ENCODE data around the gene PRKD3.
"Not testable (repeated sequence)": the region's sequence is repeated elsewhere in the genome, so short reads cannot be mapped to it uniquely, and the experiment has no call there.

The PRKD3 gene

GRCh38 chr2:37318401-37318800, 6.2 kb downstream of the PRKD3 start:
- intact Hi-C loops (cut with micrococcal nuclease): no loop called here
- H3K4me1 Mint-ChIP-seq (ENCODE audit: low read depth): peaks cover 67% of the 10 kb centered on the region

DNA sequence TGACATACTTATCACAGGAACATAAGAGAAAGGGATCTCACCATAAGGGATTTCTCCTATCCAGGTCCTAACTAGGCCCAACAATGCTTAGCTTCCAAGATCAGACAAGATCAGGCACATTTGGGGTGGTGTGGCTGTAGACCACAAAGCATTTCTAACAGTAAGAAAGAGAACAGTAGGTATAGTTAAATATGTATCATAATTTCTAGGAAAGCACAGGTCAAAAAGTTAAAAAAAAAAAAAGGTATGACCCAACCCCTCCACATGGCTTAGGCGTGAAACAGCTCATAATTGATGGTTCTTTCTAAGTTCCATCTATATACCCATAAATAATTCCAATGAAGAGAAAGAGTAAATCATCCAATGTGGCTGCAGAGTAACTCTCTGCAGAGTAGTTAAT, 6.9 kb downstream of the PRKD3 start:
- Mint-ChIP-seq H3K9me3 (no peaks in the 10 kb centered on the region), H3K36me3 (ENCODE audit: low read depth) (peaks cover 28% of the 10 kb centered on the region), H3K4me1 (ENCODE audit: low read depth) (peaks cover 69% of the 10 kb centered on the region), H3K4me3 (peak overlapping the region; percentile 59), H3K27ac (peak overlapping the region; percentile 79), H3K27me3 (no peaks in the 10 kb centered on the region)
- intact Hi-C loops (cut with micrococcal nuclease): no loop called here

More at GRCh38 chr2:37318401-37318800, 6.2 kb downstream of the PRKD3 start:
- H3K27ac Mint-ChIP-seq: peak overlapping the region; percentile 79
- H3K9me3 Mint-ChIP-seq: no peaks in the 10 kb centered on the region
- no peaks in the 10 kb centered on the region for H3K27me3 Mint-ChIP-seq
- H3K4me3 Mint-ChIP-seq: peak overlapping the region; percentile 59
- peaks cover 31% of the 10 kb centered on the region for H3K36me3 Mint-ChIP-seq (ENCODE audit: low read depth)

DNA sequence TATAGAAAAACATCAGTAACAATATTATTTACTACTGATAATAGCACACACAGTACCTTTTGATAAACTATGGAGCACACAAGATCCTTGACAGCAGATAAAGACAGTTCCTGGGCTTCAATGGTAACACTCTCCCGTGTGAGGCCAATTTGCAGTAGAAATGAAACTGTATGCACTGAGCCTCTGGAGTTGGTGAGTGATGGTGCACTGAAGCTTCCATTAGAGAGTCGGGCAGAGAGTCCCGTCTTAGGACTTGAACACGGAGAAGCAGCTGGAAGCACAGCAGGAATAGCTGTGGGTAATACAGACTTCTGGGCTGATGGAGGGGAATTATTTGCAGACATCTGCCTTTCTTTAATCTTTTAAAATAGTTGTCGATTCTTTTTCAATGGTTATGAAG, 8.5 kb downstream of the PRKD3 start:
- no peaks in the 10 kb centered on the region for H3K27me3 Mint-ChIP-seq
- no peaks in the 10 kb centered on the region for H3K9me3 Mint-ChIP-seq
- H3K4me1 Mint-ChIP-seq (ENCODE audit: low read depth): peaks cover 69% of the 10 kb centered on the region
- no peak overlapping the region for H3K27ac Mint-ChIP-seq
- intact Hi-C loops (cut with micrococcal nuclease): no loop called here
- no peak overlapping the region for H3K4me3 Mint-ChIP-seq
- peaks cover 29% of the 10 kb centered on the region for H3K36me3 Mint-ChIP-seq (ENCODE audit: low read depth)

- Mint-ChIP-seq H3K27ac (no peak overlapping the region), H3K4me1 (ENCODE audit: low read depth) (peaks cover 75% of the 10 kb centered on the region)
- intact Hi-C loops (cut with micrococcal nuclease): no loop called here
Measured at GRCh38 chr2:37315364-37315763, 9.3 kb downstream of the PRKD3 start.

DNA sequence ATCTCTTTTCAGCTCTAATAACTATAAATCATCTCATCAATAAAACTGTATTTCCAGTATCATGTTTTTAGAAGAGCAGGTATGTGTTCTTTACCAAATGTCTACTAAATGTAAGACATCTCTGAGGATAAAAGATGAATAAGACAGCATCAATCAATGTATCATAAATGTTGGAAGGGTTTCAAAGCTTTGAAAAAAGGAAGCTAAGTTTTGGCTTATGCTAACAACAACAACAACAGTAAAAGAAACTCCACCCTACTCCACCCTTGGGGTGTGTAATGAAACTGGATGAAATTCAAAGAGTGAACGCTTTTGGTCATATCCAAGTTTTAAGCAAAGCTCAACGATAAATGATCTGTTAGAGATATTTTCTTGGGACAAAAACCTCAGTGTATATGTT, 17.1 kb downstream of the PRKD3 start:
- no peaks in the 10 kb centered on the region for H3K27me3 Mint-ChIP-seq
- peak overlapping the region; percentile 30 for H3K27ac Mint-ChIP-seq
- H3K4me1 Mint-ChIP-seq (ENCODE audit: low read depth): peaks cover 42% of the 10 kb centered on the region
- intact Hi-C loops (cut with micrococcal nuclease): loop anchor here (10.0 kb wide), 1 partner anchor 57 kb away; no protein-coding TSS in a partner anchor
- H3K9me3 Mint-ChIP-seq: no peaks in the 10 kb centered on the region
- no peak overlapping the region for H3K4me3 Mint-ChIP-seq
- peaks cover 41% of the 10 kb centered on the region for H3K36me3 Mint-ChIP-seq (ENCODE audit: low read depth)

More at GRCh38 chr2:37315364-37315763, 9.3 kb downstream of the PRKD3 start:
- no peaks in the 10 kb centered on the region for H3K27me3 Mint-ChIP-seq
- H3K36me3 Mint-ChIP-seq (ENCODE audit: low read depth): peaks cover 37% of the 10 kb centered on the region
- H3K4me3 Mint-ChIP-seq: no peak overlapping the region
- H3K9me3 Mint-ChIP-seq: no peaks in the 10 kb centered on the region

DNA sequence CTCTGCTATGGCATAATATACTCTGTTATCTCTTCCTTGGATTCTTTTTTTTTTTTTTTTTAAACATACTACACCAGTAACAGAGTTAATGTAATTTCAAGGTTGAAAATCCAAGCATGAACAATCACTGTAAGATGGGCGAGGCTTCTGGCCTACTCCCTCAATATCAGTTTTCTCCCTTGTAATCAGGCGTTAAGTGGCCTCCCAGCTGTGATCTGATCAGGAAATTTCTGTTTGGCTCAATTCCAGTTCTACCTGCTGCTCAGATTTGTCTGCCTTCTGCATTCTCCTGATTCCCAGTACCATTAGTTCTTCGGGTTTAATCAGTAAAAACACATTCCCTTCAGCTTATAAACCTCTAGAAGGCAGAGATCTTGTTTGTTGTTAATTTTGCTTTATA, 18.6 kb downstream of the PRKD3 start:
- no peak overlapping the region for H3K27ac Mint-ChIP-seq

DNA sequence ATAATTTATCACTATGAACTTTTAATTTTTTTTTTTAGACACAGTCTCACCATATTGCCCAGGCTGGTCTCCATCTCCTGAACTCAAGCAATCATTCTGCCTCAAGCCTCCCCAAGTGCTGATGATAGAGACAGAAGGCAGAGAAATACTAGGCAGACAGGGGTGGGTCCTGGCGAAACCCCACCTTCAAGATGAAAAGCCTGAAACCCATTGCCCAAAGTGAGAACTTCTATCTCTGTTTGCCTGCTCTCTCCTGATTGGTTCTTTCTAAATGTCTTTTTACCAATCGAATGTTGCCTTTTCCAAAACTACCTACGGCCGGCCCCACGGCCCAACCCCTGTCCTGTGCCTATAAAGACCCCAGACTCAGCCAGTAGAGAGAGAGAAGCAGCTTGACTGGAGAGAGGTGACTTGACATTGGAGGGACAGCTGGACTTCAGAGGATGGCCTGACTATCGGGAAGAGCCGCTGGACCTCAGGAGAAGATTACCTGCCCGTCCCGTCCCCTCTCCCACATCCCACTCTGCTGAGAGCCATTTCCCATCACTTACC, 21.9 kb downstream of the PRKD3 start:
- no peaks in the 10 kb centered on the region for H3K9me3 Mint-ChIP-seq
- intact Hi-C loops (cut with micrococcal nuclease): loop anchor here (10.0 kb wide), 1 partner anchor 62 kb away; no protein-coding TSS in a partner anchor
- peaks cover 43% of the 10 kb centered on the region for H3K4me1 Mint-ChIP-seq (ENCODE audit: low read depth)
- peaks cover 33% of the 10 kb centered on the region for H3K36me3 Mint-ChIP-seq (ENCODE audit: low read depth)
- H3K27ac Mint-ChIP-seq: no peak overlapping the region
- H3K4me3 Mint-ChIP-seq: no peak overlapping the region
- no peaks in the 10 kb centered on the region for H3K27me3 Mint-ChIP-seq

More for the DNA sequence above, 18.6 kb downstream of the PRKD3 start:
- H3K4me1 Mint-ChIP-seq (ENCODE audit: low read depth): peaks cover 44% of the 10 kb centered on the region
- peaks cover 39% of the 10 kb centered on the region for H3K36me3 Mint-ChIP-seq (ENCODE audit: low read depth)
- H3K4me3 Mint-ChIP-seq: no peak overlapping the region
- no peaks in the 10 kb centered on the region for H3K9me3 Mint-ChIP-seq
- intact Hi-C loops (cut with micrococcal nuclease): loop anchor here (10.0 kb wide), 1 partner anchor 59 kb away; no protein-coding TSS in a partner anchor
- no peaks in the 10 kb centered on the region for H3K27me3 Mint-ChIP-seq

DNA sequence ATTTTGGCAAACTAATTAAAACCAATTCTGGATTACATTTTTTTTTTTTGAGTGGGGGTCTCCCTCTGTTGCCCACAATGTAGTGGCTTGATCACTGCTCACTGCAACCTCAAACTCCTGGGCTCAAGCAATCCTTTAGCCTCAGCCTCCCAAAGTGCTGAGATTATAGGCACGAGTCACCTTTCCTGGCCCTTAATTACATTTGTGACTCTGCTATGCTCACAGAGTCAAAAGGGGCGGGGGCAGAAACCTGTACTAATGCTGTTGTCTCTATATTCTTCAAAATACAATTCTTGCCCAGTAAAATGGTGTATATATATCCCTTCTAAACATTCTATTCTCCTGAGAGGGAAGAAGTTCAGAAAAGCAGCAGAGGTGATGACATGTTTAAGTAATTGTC, 23.2 kb downstream of the PRKD3 start:
- Mint-ChIP-seq H3K27ac (no peak overlapping the region), H3K4me3 (no peak overlapping the region), H3K4me1 (ENCODE audit: low read depth) (peaks cover 38% of the 10 kb centered on the region), H3K36me3 (ENCODE audit: low read depth) (peaks cover 31% of the 10 kb centered on the region), H3K9me3 (no peaks in the 10 kb centered on the region), H3K27me3 (no peaks in the 10 kb centered on the region)
- intact Hi-C loops (cut with micrococcal nuclease): loop anchor here (10.0 kb wide), 1 partner anchor 63 kb away; no protein-coding TSS in a partner anchor

- Mint-ChIP-seq H3K36me3 (ENCODE audit: low read depth) (peaks cover 25% of the 10 kb centered on the region), H3K9me3 (no peaks in the 10 kb centered on the region), H3K27me3 (no peaks in the 10 kb centered on the region), H3K27ac (no peak overlapping the region), H3K4me3 (no peak overlapping the region), H3K4me1 (ENCODE audit: low read depth) (peaks cover 39% of the 10 kb centered on the region)
- intact Hi-C loops (cut with micrococcal nuclease): loop anchor here (10.0 kb wide), 1 partner anchor 64 kb away; no protein-coding TSS in a partner anchor
Measured at GRCh38 chr2:37300578-37300977, 24.1 kb downstream of the PRKD3 start.

- Mint-ChIP-seq H3K27me3 (no peaks in the 10 kb centered on the region), H3K9me3 (no peaks in the 10 kb centered on the region), H3K4me3 (no peak overlapping the region), H3K36me3 (ENCODE audit: low read depth) (peaks cover 25% of the 10 kb centered on the region), H3K4me1 (ENCODE audit: low read depth) (peaks cover 43% of the 10 kb centered on the region), H3K27ac (no peak overlapping the region)
- intact Hi-C loops (cut with micrococcal nuclease): loop anchor here (10.0 kb wide), 1 partner anchor 65 kb away; no protein-coding TSS in a partner anchor
Measured at GRCh38 chr2:37300146-37300545, 24.5 kb downstream of the PRKD3 start.

- Mint-ChIP-seq H3K36me3 (ENCODE audit: low read depth) (peaks cover 13% of the 10 kb centered on the region), H3K4me3 (no peak overlapping the region), H3K4me1 (ENCODE audit: low read depth) (peaks cover 36% of the 10 kb centered on the region), H3K27me3 (no peaks in the 10 kb centered on the region), H3K27ac (no peak overlapping the region), H3K9me3 (no peaks in the 10 kb centered on the region)
- intact Hi-C loops (cut with micrococcal nuclease): no loop called here
Measured at GRCh38 chr2:37297632-37298031, 27.0 kb downstream of the PRKD3 start.

DNA sequence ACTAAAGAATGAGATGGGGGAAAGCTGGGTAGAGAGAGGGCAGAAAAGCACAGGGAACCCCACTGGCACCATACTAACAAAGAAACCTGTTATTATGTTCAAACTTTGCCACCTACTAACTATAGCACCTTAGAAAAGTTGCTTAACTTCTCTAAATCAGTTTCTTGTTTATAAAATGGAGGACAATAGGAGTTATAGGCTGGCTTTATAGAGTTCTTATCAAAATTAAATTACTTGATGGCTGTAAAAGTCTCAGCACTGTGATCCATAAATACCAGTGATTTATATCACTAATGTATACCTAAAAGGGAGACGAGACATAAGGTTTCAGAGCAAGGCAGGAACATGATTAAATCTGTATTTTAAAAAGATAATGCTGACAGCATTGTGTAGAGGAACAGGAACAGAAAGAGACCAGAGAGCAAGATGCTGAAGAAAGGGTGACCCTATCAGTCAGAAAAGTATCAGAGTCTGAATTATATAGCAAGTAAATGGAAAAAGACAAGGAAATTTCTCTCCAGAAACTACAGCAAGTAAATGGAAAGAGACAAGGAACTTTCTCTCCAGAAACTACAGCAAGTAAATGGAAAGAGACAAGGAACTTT, 29.1 kb downstream of the PRKD3 start:
- H3K9me3 Mint-ChIP-seq: no peaks in the 10 kb centered on the region
- no peaks in the 10 kb centered on the region for H3K27me3 Mint-ChIP-seq
- peak overlapping the region; percentile 25 for H3K27ac Mint-ChIP-seq
- intact Hi-C loops (cut with micrococcal nuclease): no loop called here
- peaks cover 39% of the 10 kb centered on the region for H3K4me1 Mint-ChIP-seq (ENCODE audit: low read depth)
- H3K36me3 Mint-ChIP-seq (ENCODE audit: low read depth): peaks cover 32% of the 10 kb centered on the region
- no peak overlapping the region for H3K4me3 Mint-ChIP-seq

- H3K9me3 Mint-ChIP-seq: not testable (repeated sequence)
- H3K27ac Mint-ChIP-seq: peak overlapping the region; percentile 25
Measured at GRCh38 chr2:37294858-37295257, 29.8 kb downstream of the PRKD3 start.

DNA sequence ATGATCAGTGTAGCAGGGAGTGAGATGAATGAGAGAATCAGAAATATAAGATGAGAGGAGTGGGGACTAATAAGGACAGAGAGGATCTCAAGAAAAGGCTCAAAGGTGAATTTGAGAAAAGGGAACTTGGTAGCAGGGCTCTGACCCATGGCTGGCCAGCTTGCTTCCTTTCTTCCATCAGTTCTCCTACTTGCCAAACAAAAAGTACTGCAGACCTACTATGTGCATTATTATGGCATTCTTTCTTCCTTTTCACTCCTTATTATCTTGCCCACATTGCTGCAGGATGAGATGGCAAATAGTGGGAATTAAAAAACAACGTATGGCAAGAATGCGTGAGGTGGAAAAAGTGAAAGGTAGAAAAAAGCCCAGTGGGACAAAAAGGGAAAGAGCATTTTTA, 33.0 kb downstream of the PRKD3 start:
- intact Hi-C loops (cut with micrococcal nuclease): no loop called here
- H3K9me3 Mint-ChIP-seq: no peaks in the 10 kb centered on the region
- no peak overlapping the region for H3K27ac Mint-ChIP-seq
- H3K36me3 Mint-ChIP-seq (ENCODE audit: low read depth): peaks cover 54% of the 10 kb centered on the region
- H3K27me3 Mint-ChIP-seq: no peaks in the 10 kb centered on the region
- peaks cover 47% of the 10 kb centered on the region for H3K4me1 Mint-ChIP-seq (ENCODE audit: low read depth)
- no peak overlapping the region for H3K4me3 Mint-ChIP-seq

More at GRCh38 chr2:37294858-37295257, 29.8 kb downstream of the PRKD3 start:
- Mint-ChIP-seq H3K36me3 (ENCODE audit: low read depth) (peaks cover 38% of the 10 kb centered on the region), H3K4me1 (ENCODE audit: low read depth) (peaks cover 39% of the 10 kb centered on the region)
- H3K27me3 Mint-ChIP-seq; H3K4me3 Mint-ChIP-seq; intact Hi-C loops (cut with micrococcal nuclease): not testable (repeated sequence)

Measured in dendritic cell treated with granulocyte-macrophage colony-stimulating factor and Interleukin-4, amounts not matched to agents 40 ng/mL and 50 ng/mL, for 4 days (primary cell).